ENCODE results near the gene SEMA3E.

GRCh38 chr7:83693256-83693655 is 44.3 kb upstream of the SEMA3E start:
- TF ChIP-seq CTCF (IDR thresholded peaks at IDR 0.05) (no peak), POLR2A (IDR thresholded peaks at IDR 0.05) (no peak)
